OCI-LY7 (cell line): Measurements from ENCODE around the gene UBE3D. TPM values are rescaled to one million over a fixed set of nuclear protein-coding genes. Genes with fewer than 3 reads are reported as not detected.

ENCODE experiments used
- BruUV-seq: library from RNA; stranded (reverse); fragments of 400-500 nt; replicated peaks from 2 replicates; lab custom pipeline; 2021; lab: Mats Ljungman, UMichigan
- CTCF ChIA-PET: fragments of 300-600 bp; sonication (Branson Sonifier 250); formaldehyde crosslinking; loops from one replicate; lab custom pipeline; 2022; ENCODE audit warnings: antibody characterized with exemption; ENCODE audit not compliant: unreplicated experiment; lab: Charles Lee
- POLR2A ChIA-PET: fragments of 300-600 bp; sonication (Branson Sonifier 250); formaldehyde crosslinking; loops from one replicate; lab custom pipeline; 2022; ENCODE audit warnings: antibody characterized with exemption; lab: Charles Lee
- DNase-seq: peaks from one replicate; pipeline ENCODE4 v3.0.0-alpha.2; 2015; ENCODE audit warnings: low spot score
- H2AFZ ChIP-seq: fragments of 200-600 bp; sonication (generic), shearing (Covaris generic); 2 replicates; pipeline ENCODE4 v1.6.1; 2014; ENCODE audit warnings: mild to moderate bottlenecking, antibody characterized with exemption, low read length, moderate library complexity
- H3K27ac ChIP-seq: fragments of 200-600 bp; sonication (generic); 2 replicates; pipeline ENCODE4 v1.5.1; 2014; ENCODE audit warnings: mixed run types, low read depth, mild to moderate bottlenecking, moderate library complexity, low read length, inconsistent platforms; ENCODE audit not compliant: poor library complexity, severe bottlenecking
- H3K36me3 ChIP-seq: fragments of 200-600 bp; sonication (generic); 2 replicates; pipeline ENCODE4 v1.6.1; 2014; ENCODE audit warnings: mild to moderate bottlenecking, antibody characterized with exemption, low read length, moderate library complexity, mixed read lengths; ENCODE audit not compliant: insufficient read depth
- H3K4me1 ChIP-seq: fragments of 200-600 bp; sonication (generic); 2 replicates; pipeline ENCODE4 v1.5.1; 2014; ENCODE audit warnings: mild to moderate bottlenecking, low read length; ENCODE audit not compliant: insufficient read depth, poor library complexity, severe bottlenecking
- H3K4me2 ChIP-seq: fragments of 200-600 bp; sonication (generic); 2 replicates; pipeline ENCODE4 v1.6.1; 2014; ENCODE audit warnings: mild to moderate bottlenecking, low read length
- H3K4me3 ChIP-seq: fragments of 200-600 bp; sonication (generic); 2 replicates; pipeline ENCODE4 v1.5.1; 2014; ENCODE audit warnings: mild to moderate bottlenecking, low read depth, low read length; ENCODE audit not compliant: poor library complexity, severe bottlenecking
- H3K79me2 ChIP-seq: fragments of 200-600 bp; sonication (generic); 2 replicates; pipeline ENCODE4 v1.6.1; 2016; ENCODE audit warnings: low read depth, mild to moderate bottlenecking, low read length, moderate library complexity, mixed read lengths; ENCODE audit not compliant: insufficient read depth
- H3K9me2 ChIP-seq: fragments of 200-600 bp; sonication (generic); 2 replicates; pipeline ENCODE4 v1.6.1; 2016; ENCODE audit warnings: mild to moderate bottlenecking, low read length, mixed read lengths; ENCODE audit not compliant: insufficient read depth
- H3K9me3 ChIP-seq: fragments of 200-600 bp; sonication (generic); 2 replicates; pipeline ENCODE4 v1.6.1; 2014; ENCODE audit warnings: mild to moderate bottlenecking, mixed run types, low read length, mixed read lengths
- H4K20me1 ChIP-seq: fragments of 200-600 bp; sonication (generic); 2 replicates; pipeline ENCODE4 v1.6.1; 2014; ENCODE audit warnings: mild to moderate bottlenecking, antibody characterized with exemption, low read length, moderate library complexity, mixed read lengths; ENCODE audit not compliant: insufficient read depth
- CTCF ChIP-seq: fragments of 200-600 bp; sonication (generic); conservative IDR thresholded peaks from 2 replicates; pipeline ENCODE4 v1.5.1; 2014; ENCODE audit warnings: mild to moderate bottlenecking, antibody characterized with exemption, low read length, moderate library complexity, mixed read lengths
- EZH2phosphoT487 ChIP-seq: fragments of 200-600 bp; sonication (generic); IDR thresholded peaks from 2 replicates; pipeline ENCODE4 v1.6.1; 2018; ENCODE audit warnings: low read depth, borderline replicate concordance, mild to moderate bottlenecking, mixed run types, antibody characterized with exemption, low read length, moderate library complexity, mixed read lengths
- intact Hi-C: fragments of 100-400 bp; cut with micrococcal nuclease; formaldehyde crosslinking; loops from one replicate; pipeline ENCODE4 v1.10.0; 2022; ENCODE audit not compliant: unreplicated experiment
- total RNA-seq, 2 experiments: library from RNA; depleted of rRNA in 1 of 2; stranded (reverse); fragments of >200 nt in 1 of 2; shearing (Covaris generic) in 1 of 2; gene quantifications; 2 replicates each; pipeline ENCODE4 v1.2.3, GENCODE V29; 2014 to 2022

Gene UBE3D
- total RNA-seq, 2 experiments from 2014 or later = 11.0 to 15.1 TPM

- ChIA-PET CTCF (no interaction called here), POLR2A (no interaction called here)
- no peak for TF ChIP-seq CTCF
- no peak for TF ChIP-seq EZH2phosphoT487
- peaks cover 24% of the 10 kb centered on the region for H3K4me1 ChIP-seq
- no peak overlapping the region for H2AFZ ChIP-seq
- peaks cover 22% of the 10 kb centered on the region for H3K36me3 ChIP-seq
- peaks cover 5% of the 10 kb centered on the region; the same call in 1 of the 2 replicates for H4K20me1 ChIP-seq
- no peak overlapping the region for H3K4me2 ChIP-seq
- H3K79me2 ChIP-seq = peaks cover 50% of the 10 kb centered on the region
- H3K4me3 ChIP-seq = no peak overlapping the region
- H3K9me2 ChIP-seq = no peaks in the 10 kb centered on the region
- no peaks in the 10 kb centered on the region; the same call in 1 of the 2 replicates for H3K9me3 ChIP-seq
- DNase-seq = no peak
- intact Hi-C loops = no loop called here
- BruUV-seq = no TSS peak
- H3K27ac ChIP-seq = no peak overlapping the region
Measured at GRCh38 chr6:83073615-83074014, 8.0 kb upstream of the UBE3D start.

- Histone ChIP-seq H3K4me3 (no peak overlapping the region), H4K20me1 (no peaks in the 10 kb centered on the region), H3K36me3 (peaks cover 22% of the 10 kb centered on the region), H2AFZ (no peak overlapping the region), H3K27ac (no peak overlapping the region), H3K4me1 (peaks cover 24% of the 10 kb centered on the region), H3K9me3 (no peaks in the 10 kb centered on the region; the same call in 1 of the 2 replicates), H3K79me2 (peaks cover 55% of the 10 kb centered on the region), H3K9me2 (no peaks in the 10 kb centered on the region), H3K4me2 (no peak overlapping the region)
- ChIA-PET POLR2A (interaction anchor here (1.1 to 1.3 kb wide), 3 partner anchors 9 to 16 kb away, joined by 4 to 5 read pairs (median 5); no protein-coding TSS in a partner anchor), CTCF (no interaction called here)
- no TSS peak for BruUV-seq
- intact Hi-C loops = no loop called here
- DNase-seq = no peak
- no peak for TF ChIP-seq EZH2phosphoT487
- no peak for TF ChIP-seq CTCF
Measured at GRCh38 chr6:83072726-83073125, 7.1 kb upstream of the UBE3D start.

- Histone ChIP-seq H3K4me2 (no peak overlapping the region), H4K20me1 (no peaks in the 10 kb centered on the region), H2AFZ (no peak overlapping the region), H3K79me2 (peaks cover 55% of the 10 kb centered on the region), H3K4me1 (peaks cover 30% of the 10 kb centered on the region), H3K4me3 (no peak overlapping the region), H3K36me3 (peaks cover 20% of the 10 kb centered on the region), H3K9me2 (no peaks in the 10 kb centered on the region), H3K27ac (no peak overlapping the region), H3K9me3 (no peaks in the 10 kb centered on the region; the same call in 1 of the 2 replicates)
- no peak for DNase-seq
- intact Hi-C loops = no loop called here
- TF ChIP-seq EZH2phosphoT487 = no peak
- TF ChIP-seq CTCF = no peak
- ChIA-PET POLR2A (interaction anchor here (1.1 to 1.3 kb wide), 3 partner anchors 11 to 118 kb away, joined by 5 to 8 read pairs (median 7); no protein-coding TSS in a partner anchor), CTCF (no interaction called here)
- BruUV-seq = no TSS peak
Measured at GRCh38 chr6:83071707-83072106, 6.1 kb upstream of the UBE3D start.
